Stimulated activated CD8-positive, alpha-beta memory T cell treated with anti-CD3 and anti-CD28 coated beads, Interleukin-15, amount 100 ng/mL, for 1 hour (primary cell): Measurements from ENCODE around the gene UGT1A8.

Experiments used
- DNase-seq: peaks from one replicate; pipeline ENCODE4 v3.0.0-alpha.2; 2020; ENCODE audit warnings: low read depth

The UGT1A8 gene

DNA sequence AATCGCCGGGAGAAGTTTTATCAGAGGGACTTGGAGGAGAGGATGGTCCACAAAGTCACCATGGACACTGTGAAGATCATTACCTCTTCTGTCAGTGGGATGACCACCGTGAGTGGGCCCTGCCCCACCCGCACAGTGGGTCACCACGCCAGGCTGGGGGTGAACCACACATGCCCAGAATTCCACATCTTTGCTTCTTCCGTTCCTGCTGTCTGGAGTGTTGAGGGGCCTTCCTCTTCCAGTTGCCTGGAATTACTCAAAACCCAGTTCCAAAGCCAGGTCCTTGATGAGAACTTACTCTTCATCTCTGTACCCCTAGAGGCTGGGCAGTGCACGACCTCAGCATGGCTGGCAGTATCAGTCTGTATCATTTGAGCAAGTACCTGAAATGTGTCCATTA is 182.8 kb downstream of the UGT1A8 start:
- DNase-seq, result no peak

DNA sequence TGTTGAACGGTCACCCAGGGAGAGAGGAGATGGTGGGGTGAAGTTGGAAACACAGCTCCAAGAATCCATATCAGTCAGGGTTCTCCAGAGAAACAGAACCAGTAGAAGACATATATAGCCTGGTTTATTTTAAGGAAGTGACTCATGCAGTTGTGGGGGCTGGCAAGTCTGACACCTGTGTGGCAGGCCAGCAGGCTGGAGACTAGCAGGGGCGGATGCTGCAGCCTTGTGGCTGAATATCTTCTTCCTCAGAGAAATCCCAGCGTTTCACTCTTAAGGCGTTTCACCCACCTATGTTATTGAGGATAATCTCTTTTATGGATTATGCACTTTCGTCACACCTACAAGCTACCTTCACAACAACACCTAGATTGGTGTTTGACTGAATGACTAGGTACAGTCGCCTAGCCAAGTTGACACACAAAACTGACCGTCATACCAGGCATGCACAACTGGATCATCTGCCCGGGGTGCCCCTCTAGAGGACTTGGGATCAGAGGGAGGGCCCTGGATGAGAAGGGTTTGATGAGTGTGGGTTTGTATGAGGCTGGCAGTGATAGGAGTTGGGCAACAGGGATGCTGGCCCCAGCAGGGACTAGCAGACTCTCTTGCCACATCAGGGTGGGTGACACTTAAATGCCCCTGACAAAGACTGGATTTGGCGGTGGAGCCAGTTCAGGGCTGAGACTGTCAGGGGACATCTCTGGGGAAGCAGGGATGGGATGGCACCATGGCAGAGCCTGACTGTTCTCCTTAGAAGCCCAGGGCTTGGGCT is 184.1 kb downstream of the UGT1A8 start:
- DNase-seq, result no peak

DNA sequence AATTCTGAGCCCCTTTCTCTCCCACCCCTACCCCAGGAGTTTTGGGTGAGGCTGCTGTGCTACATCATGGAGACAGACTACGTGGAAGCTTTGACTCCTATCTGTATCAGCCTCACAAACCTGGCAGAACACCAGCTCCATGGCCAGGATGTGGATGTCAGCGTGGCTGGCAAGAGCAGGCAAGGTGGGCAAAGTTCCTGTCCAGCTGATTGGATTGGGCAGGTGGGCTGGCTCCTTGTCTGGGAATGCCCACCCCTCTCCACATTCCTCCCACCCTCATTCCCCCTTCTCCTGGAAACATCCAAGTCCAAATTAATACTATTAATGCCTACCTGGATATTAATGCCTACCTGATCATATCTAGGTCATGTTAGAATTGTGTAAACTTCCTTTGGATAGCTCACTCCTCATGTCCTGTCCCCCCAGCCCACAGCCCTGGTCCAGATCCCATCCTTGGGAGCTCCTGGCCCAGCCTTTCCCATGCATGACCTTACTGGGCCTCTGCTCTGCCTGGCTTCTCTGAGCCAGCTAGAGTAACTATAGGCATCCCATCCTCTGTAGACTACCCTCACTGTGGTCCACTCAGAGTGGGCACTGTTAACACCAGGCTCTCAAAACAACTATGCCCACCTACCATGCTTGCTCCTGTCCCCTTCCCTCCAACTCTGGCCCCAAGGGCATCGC is 184.8 kb downstream of the UGT1A8 start:
- DNase-seq, result no peak

GRCh38 chr2:233803292-233803911 is 186.0 kb downstream of the UGT1A8 start:
- DNase-seq, result no peak

GRCh38 chr2:233803994-233804393 is 186.6 kb downstream of the UGT1A8 start:
- no peak for DNase-seq

- no peak for DNase-seq
These were observed 189.9 kb downstream of the UGT1A8 start for GRCh38 chr2:233807215-233807865.

DNA sequence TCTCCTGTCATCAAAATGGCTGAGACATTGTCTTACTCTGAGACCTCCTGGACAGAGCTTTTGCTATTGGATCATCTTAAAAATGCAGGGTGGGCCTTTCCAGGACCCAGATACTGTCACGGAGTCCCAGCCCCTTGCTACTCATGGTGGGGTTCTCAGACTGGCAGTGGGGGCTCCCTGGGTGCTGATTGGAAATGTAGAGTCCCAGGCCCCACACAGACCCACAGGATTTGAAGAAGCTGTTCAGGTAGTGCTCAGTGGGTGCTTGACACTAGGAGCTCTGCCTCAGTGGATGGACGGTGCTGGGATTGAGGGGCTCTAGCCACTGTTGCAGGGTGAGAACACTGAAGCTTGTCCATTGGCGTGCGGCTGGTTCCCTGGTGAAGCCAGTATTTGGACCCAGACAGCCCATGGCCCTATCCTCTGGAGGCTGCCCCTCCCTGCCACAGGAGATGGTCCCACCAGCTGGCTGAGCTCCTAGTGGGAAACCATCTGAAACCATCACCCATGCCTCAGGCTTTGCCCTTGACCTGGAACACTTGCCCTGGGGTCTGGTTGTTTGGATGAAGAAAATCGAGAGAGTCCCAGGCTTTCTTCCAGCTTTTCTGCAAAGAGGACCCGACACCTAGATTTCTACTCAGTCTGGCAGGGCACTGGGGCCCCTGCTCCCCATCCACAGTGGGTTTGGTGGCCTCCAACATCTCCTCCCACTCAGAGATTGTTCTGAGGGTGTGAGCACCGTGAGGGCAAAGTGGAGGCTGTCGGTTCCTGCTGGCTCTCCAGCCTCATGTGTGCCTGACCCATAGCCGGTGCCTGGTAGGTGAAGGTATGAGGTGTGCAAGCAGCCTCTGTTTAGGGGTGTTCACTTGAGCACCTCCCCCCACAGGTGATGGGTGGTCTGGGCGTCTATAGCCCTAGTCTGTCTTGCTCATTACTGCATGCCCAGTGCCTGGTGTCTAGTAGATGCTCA is 190.8 kb downstream of the UGT1A8 start:
- no peak for DNase-seq

DNA sequence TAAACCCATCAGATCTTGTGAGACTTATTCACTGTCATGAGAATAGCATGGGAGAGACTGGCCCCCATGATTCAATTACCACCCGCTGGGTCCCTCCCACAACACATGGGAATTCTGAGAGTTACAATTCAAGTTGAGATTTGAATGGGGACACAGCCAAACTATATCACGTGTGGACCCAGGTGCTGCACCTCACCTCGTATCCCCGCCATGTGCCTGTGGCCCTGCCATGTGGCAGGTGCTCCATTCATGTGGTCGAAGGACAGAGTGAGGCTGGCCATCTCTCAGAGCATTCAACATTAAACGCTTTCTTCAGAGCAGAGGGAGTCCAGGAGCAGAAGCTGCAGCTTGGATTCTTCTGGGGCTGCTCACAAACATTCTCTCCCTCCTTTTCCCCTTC is 193.0 kb downstream of the UGT1A8 start:
- no peak for DNase-seq

DNA sequence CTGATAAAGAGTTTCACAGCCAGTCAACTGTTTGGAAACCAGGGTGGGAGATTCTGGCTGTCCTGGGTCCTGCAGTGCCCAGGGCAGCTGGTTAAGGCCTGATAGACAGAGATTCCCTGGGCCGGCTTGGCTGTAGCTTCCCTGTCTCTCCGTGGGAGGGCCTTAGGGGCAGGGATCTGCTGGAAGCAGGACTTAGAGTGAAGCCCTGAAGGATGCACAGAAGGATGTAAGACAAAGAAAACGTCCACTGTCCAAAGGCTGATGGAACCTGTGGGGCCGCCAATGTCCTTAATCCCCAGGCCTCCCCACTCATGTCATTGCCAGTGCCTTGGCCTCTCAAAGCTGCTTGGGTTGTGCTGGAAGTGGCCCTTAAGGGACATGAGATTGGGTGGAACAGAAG is 193.7 kb downstream of the UGT1A8 start:
- no peak for DNase-seq

DNA sequence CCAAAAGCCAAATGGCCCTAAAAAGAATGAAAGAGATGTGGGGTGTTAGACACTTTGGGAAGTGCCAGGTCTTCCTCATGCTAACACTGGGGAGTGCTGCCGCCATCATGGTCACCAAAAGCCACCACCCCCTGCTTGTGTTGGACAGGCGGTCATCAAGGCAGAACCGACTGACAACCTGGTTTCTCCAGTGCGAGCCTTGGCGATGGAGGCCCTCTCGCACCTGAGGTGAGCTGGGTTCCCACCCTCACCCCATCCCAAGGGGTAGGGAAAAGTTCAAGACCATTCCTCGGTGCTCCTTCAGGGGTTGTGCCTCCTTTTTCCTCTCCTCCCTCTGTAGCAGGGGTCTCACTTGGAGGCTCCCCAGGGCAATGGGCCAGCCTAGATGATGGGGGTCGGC is 194.3 kb downstream of the UGT1A8 start:
- DNase-seq, result no peak

- no peak for DNase-seq
These were observed 196.0 kb downstream of the UGT1A8 start for GRCh38 chr2:233813236-233814055.

- no peak for DNase-seq
These were observed 196.8 kb downstream of the UGT1A8 start for GRCh38 chr2:233814056-233814835.

DNA sequence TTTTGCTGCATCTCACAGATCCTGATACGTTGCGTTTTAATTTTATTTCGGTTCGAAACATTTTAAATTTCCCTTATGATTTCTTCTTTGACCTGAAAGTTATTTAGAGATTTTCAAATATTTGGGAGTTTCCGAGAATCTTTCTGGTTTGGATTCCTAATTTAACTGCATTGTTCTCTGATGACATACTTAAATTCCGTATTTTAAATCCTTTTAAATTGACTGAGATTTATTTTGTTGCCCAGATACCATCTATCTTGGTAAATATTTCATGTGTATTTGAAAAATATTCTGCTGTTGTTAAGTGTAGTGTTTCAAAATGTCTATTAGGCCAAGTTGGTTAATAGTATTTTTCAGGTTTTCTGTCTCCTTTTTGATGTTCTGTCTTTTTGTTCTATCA is 198.4 kb downstream of the UGT1A8 start:
- DNase-seq, result no peak

- DNase-seq, result no peak
These were observed 198.9 kb downstream of the UGT1A8 start for GRCh38 chr2:233816334-233816733.

GRCh38 chr2:233816771-233817170 is 199.3 kb downstream of the UGT1A8 start:
- no peak for DNase-seq

- DNase-seq, result no peak
These were observed 200.0 kb downstream of the UGT1A8 start for GRCh38 chr2:233817361-233817911.

DNA sequence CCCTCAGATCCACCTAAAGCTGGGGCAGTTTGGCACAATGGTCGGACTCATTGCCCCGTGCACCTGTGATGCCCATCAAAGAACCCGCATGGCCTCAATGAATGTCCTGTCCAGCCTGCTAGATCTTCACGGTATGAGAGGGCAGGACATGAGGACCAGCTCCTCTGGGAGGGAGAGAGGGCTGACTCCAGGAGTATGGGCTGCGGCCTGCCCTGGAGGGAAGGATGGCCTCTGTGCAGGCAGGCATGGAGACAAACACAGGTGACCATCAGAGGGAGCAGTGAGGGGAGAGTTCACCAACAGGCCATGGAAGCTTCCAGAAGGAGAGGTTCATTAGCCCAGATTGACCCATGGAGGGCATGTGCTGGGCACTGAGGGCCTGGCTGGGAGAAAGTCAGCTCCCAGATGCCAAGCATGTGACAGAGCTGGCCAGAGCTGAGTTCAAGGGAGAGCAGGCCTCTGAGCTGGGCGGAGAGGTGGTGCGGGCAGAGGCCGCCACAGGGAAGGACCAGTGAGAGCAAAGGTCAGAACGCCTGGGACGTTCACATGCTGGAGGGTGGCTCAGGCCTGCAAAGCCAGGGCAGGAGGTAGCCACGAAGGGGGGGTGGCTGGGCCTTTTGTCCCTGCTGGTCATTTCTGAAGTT is 200.7 kb downstream of the UGT1A8 start:
- no peak for DNase-seq

- no peak for DNase-seq
These were observed 201.5 kb downstream of the UGT1A8 start for GRCh38 chr2:233818639-233819621.
